Keratinocyte (primary cell): ENCODE data around the gene XCL1. TPM values are rescaled to one million over a fixed set of nuclear protein-coding genes. Genes with fewer than 3 reads are reported as not detected.
"Not testable (repeated sequence)": the region's sequence is repeated elsewhere in the genome, so short reads cannot be mapped to it uniquely, and the experiment has no call there.

Source experiments
- DNase-seq: peaks from one replicate; pipeline ENCODE4 v3.0.0-alpha.2; 2011; ENCODE audit warnings: low read depth, missing footprints, low spot score
- FAIRE-seq: peaks from 2 replicates; lab custom pipeline; 2011; peaks lifted over from hg19 to GRCh38; lab: Jason Lieb, UNC
- H2AFZ ChIP-seq: 2 replicates; pipeline ENCODE4 v1.6.0; 2012; ENCODE audit warnings: low read length, control low read depth, inconsistent platforms; ENCODE audit not compliant: control insufficient read depth
- H3K27ac ChIP-seq: 2 replicates; pipeline ENCODE4 v1.5.1; 2011; ENCODE audit warnings: low read length; ENCODE audit not compliant: control insufficient read depth, insufficient read depth
- H3K27me3 ChIP-seq: 3 replicates; pipeline ENCODE4 v1.6.0; 2011; ENCODE audit warnings: low read length; ENCODE audit not compliant: control insufficient read depth, insufficient read depth; ENCODE audit errors: extremely low read depth
- H3K36me3 ChIP-seq, 2 experiments: 2 replicates in 1 of 2; 3 replicates in 1 of 2; pipeline ENCODE4 v1.5.1; 2011; ENCODE audit warnings: low read length in 2 of 2, mild to moderate bottlenecking in 1 of 2; ENCODE audit not compliant: control insufficient read depth in 2 of 2, insufficient read depth in 2 of 2; ENCODE audit errors: extremely low read depth in 1 of 2
- H3K4me1 ChIP-seq: 3 replicates; pipeline ENCODE4 v1.5.1; 2011; ENCODE audit warnings: low read length; ENCODE audit not compliant: control insufficient read depth, insufficient read depth; ENCODE audit errors: extremely low read depth
- H3K4me2 ChIP-seq: 3 replicates; pipeline ENCODE4 v1.6.0; 2011; ENCODE audit warnings: low read depth, low read length; ENCODE audit not compliant: control insufficient read depth, insufficient read depth; ENCODE audit errors: extremely low read depth
- H3K4me3 ChIP-seq, 3 experiments: fragments of 200-600 bp in 1 of 3; sonication (generic) in 1 of 3; 2 replicates in 2 of 3; 3 replicates in 1 of 3; pipeline ENCODE4 v1.5.1; 2011 to 2016; ENCODE audit warnings: low read length in 3 of 3, mild to moderate bottlenecking in 3 of 3, control low read depth in 2 of 3, inconsistent platforms in 1 of 3, low read depth in 1 of 3, mixed read lengths in 1 of 3, mixed run types in 1 of 3, moderate library complexity in 1 of 3; ENCODE audit not compliant: control insufficient read depth in 2 of 3, insufficient read depth in 2 of 3; ENCODE audit errors: extremely low read depth in 1 of 3
- H3K79me2 ChIP-seq: 2 replicates; pipeline ENCODE4 v1.6.0; 2012; ENCODE audit warnings: low read length; ENCODE audit not compliant: control insufficient read depth, insufficient read depth
- H3K9ac ChIP-seq: 3 replicates; pipeline ENCODE4 v1.6.0; 2011; ENCODE audit warnings: low read length; ENCODE audit not compliant: control insufficient read depth, insufficient read depth; ENCODE audit errors: extremely low read depth
- H3K9me1 ChIP-seq: 3 replicates; pipeline ENCODE4 v1.6.0; 2011; ENCODE audit warnings: low read length; ENCODE audit not compliant: control insufficient read depth, insufficient read depth; ENCODE audit errors: extremely low read depth
- H3K9me3 ChIP-seq: 2 replicates; pipeline ENCODE4 v1.5.1; 2012; ENCODE audit warnings: low read depth, low read length; ENCODE audit not compliant: control insufficient read depth
- H4K20me1 ChIP-seq: 3 replicates; pipeline ENCODE4 v1.6.0; 2011; ENCODE audit warnings: low read length; ENCODE audit not compliant: control insufficient read depth, insufficient read depth; ENCODE audit errors: extremely low read depth
- EZH2 ChIP-seq: IDR thresholded peaks from one replicate; pipeline ENCODE4 v1.6.1; 2012; ENCODE audit warnings: inconsistent platforms, mild to moderate bottlenecking, low read length, moderate library complexity
- dilution Hi-C: fragments of 300-500 bp; cut with MboI; formaldehyde crosslinking; loops from one replicate; pipeline ENCODE4 v1.7.0; 2020; ENCODE audit warnings: low sequenced_read_pairs; ENCODE audit not compliant: extremely low pct_ligation_motif_present
- polyA plus RNA-seq, 5 experiments: library from polyadenylated mRNA; depleted of rRNA in 3 of 5; stranded (reverse) in 3 of 5; stranded (forward) in 1 of 5; unstranded in 1 of 5; fragments of >200 nt; gene quantifications; 1 replicate in 1 of 5; 2 replicates in 3 of 5; 3 replicates in 1 of 5; pipeline versions ENCODE4 v1.2.1 to v1.2.3, GENCODE V29; 2011 to 2012; ENCODE audit warnings: missing spikeins in 2 of 5, low read depth in 1 of 5, low replicate concordance in 1 of 5
- TF ChIP-seq, protein P1 (sequence below), 3 experiments: IDR thresholded peaks in 1 of 3; conservative IDR thresholded peaks in 1 of 3; optimal IDR thresholded peaks in 1 of 3; 2 replicates in 2 of 3; 3 replicates in 1 of 3; pipeline versions ENCODE3 to v1.5.1; 2011; ENCODE audit warnings: low read length in 3 of 3, mild to moderate bottlenecking in 3 of 3, moderate library complexity in 2 of 3, control low read depth in 1 of 3, inconsistent platforms in 1 of 3; ENCODE audit not compliant: insufficient read depth in 2 of 3; ENCODE audit errors: extremely low read depth in 1 of 3

Gene XCL1
- polyA plus RNA-seq, 1 donor (not counting 4 experiments of a cell fraction or from before 2014, with no cell fraction given) = 0.18 TPM

GRCh38 chr1:168572633-168573032 is 3.8 kb upstream of the XCL1 start:
- dilution Hi-C loops = no loop called here
- Histone ChIP-seq H3K36me3 (no peaks in the 10 kb centered on the region), H4K20me1 (no peaks in the 10 kb centered on the region), H3K4me3 (no peak overlapping the region), H3K27ac (no peak overlapping the region), H3K27me3 (peaks cover 4% of the 10 kb centered on the region), H3K9ac (no peak overlapping the region), H3K4me2 (no peak overlapping the region), H3K4me1 (no peaks in the 10 kb centered on the region), H3K79me2 (no peaks in the 10 kb centered on the region), H2AFZ (no peak overlapping the region), H3K9me1 (no peaks in the 10 kb centered on the region), H3K9me3 (no peaks in the 10 kb centered on the region)
- DNase-seq = no peak
- no peak for FAIRE-seq
- TF ChIP-seq, protein P1, sequence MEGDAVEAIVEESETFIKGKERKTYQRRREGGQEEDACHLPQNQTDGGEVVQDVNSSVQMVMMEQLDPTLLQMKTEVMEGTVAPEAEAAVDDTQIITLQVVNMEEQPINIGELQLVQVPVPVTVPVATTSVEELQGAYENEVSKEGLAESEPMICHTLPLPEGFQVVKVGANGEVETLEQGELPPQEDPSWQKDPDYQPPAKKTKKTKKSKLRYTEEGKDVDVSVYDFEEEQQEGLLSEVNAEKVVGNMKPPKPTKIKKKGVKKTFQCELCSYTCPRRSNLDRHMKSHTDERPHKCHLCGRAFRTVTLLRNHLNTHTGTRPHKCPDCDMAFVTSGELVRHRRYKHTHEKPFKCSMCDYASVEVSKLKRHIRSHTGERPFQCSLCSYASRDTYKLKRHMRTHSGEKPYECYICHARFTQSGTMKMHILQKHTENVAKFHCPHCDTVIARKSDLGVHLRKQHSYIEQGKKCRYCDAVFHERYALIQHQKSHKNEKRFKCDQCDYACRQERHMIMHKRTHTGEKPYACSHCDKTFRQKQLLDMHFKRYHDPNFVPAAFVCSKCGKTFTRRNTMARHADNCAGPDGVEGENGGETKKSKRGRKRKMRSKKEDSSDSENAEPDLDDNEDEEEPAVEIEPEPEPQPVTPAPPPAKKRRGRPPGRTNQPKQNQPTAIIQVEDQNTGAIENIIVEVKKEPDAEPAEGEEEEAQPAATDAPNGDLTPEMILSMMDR (optimal IDR thresholded peaks at IDR 0.05 in 1 of 3, IDR thresholded peaks at IDR 0.05 in 1 of 3, conservative IDR thresholded peaks at IDR 0.05 in 1 of 3; ENCODE audit: extremely low read depth in 1 of 3, insufficient read depth in 2 of 3, low read length in 3 of 3) = no peak
- TF ChIP-seq EZH2 = no peak

GRCh38 chr1:168574234-168574633 is 2.2 kb upstream of the XCL1 start:
- H3K4me3 ChIP-seq, H3K9me1 ChIP-seq, H4K20me1 ChIP-seq, H3K27me3 ChIP-seq, DNase-seq, H3K9me3 ChIP-seq, H3K79me2 ChIP-seq, H3K4me1 ChIP-seq, H3K36me3 ChIP-seq, dilution Hi-C loops, H3K9ac ChIP-seq, H3K4me2 ChIP-seq, H3K27ac ChIP-seq, H2AFZ ChIP-seq: not testable (repeated sequence)
- peak; percentile 61 for FAIRE-seq
- TF ChIP-seq, protein P1 (optimal IDR thresholded peaks at IDR 0.05 in 1 of 3, IDR thresholded peaks at IDR 0.05 in 1 of 3, conservative IDR thresholded peaks at IDR 0.05 in 1 of 3; ENCODE audit: extremely low read depth in 1 of 3, insufficient read depth in 2 of 3, low read length in 3 of 3) = peak in 1 of 3 experiments; percentile 26

- H4K20me1 ChIP-seq, H3K4me3 ChIP-seq, dilution Hi-C loops, H3K9me1 ChIP-seq, FAIRE-seq, H3K4me1 ChIP-seq, H3K79me2 ChIP-seq, DNase-seq, H3K9ac ChIP-seq, H3K9me3 ChIP-seq, H3K27ac ChIP-seq, H3K4me2 ChIP-seq, H3K27me3 ChIP-seq, H2AFZ ChIP-seq, H3K36me3 ChIP-seq: not testable (repeated sequence)
Measured at GRCh38 chr1:168578531-168579185, 2.3 kb downstream of the XCL1 start.

- H3K79me2 ChIP-seq, H4K20me1 ChIP-seq, H3K4me2 ChIP-seq, FAIRE-seq, H3K4me1 ChIP-seq, H3K27ac ChIP-seq, H3K9me1 ChIP-seq, H3K27me3 ChIP-seq, DNase-seq, dilution Hi-C loops, H3K9me3 ChIP-seq, H3K9ac ChIP-seq, H2AFZ ChIP-seq, H3K36me3 ChIP-seq, H3K4me3 ChIP-seq: not testable (repeated sequence)
Measured at GRCh38 chr1:168580290-168580689, 3.9 kb downstream of the XCL1 start.
